HEK293 (cell line): ENCODE measurements around the gene TMEM145.
A peak's percentile ranks its signal among the peaks of the same experiment; 100 is the strongest.

Experiments
- EGR2 ChIP-seq: fragments of 450-650 bp; formaldehyde crosslinking; IDR thresholded peaks from 2 replicates; pipeline ENCODE4 v1.5.1; 2016; ENCODE audit warnings: low read depth, missing biosample characterization, missing genetic modification characterization
- GLI2 ChIP-seq: fragments of 450-650 bp; formaldehyde crosslinking; IDR thresholded peaks from 2 replicates; pipeline ENCODE4; 2017; ENCODE audit warnings: missing biosample characterization, missing genetic modification characterization, low read depth, borderline replicate concordance
- GLIS2 ChIP-seq: fragments of 450-650 bp; formaldehyde crosslinking; IDR thresholded peaks from 2 replicates; pipeline ENCODE4 v1.5.1; 2016; ENCODE audit warnings: missing biosample characterization, missing genetic modification characterization
- HOXA7 ChIP-seq: sonication (generic); formaldehyde crosslinking; IDR thresholded peaks from 2 replicates; pipeline ENCODE4 v1.8.1; 2022; ENCODE audit warnings: missing genetic modification reagents, borderline replicate concordance
- HOXC10 ChIP-seq: sonication (generic); formaldehyde crosslinking; IDR thresholded peaks from 2 replicates; pipeline ENCODE4 v1.8.1; 2023; ENCODE audit warnings: mild to moderate bottlenecking, missing genetic modification reagents
- KLF16 ChIP-seq: fragments of 450-650 bp; formaldehyde crosslinking; IDR thresholded peaks from 2 replicates; pipeline ENCODE4 v1.5.1; 2017; ENCODE audit warnings: missing biosample characterization, missing genetic modification characterization
- MZF1 ChIP-seq: fragments of 450-650 bp; formaldehyde crosslinking; IDR thresholded peaks from 2 replicates; pipeline ENCODE4 v1.5.1; 2017; ENCODE audit warnings: missing biosample characterization, missing genetic modification characterization, borderline replicate concordance
- PRDM10 ChIP-seq: fragments of 450-650 bp; formaldehyde crosslinking; IDR thresholded peaks from 2 replicates; pipeline ENCODE4 v1.5.1; 2016; ENCODE audit warnings: missing biosample characterization, missing genetic modification characterization
- RBAK ChIP-seq: fragments of 450-650 bp; formaldehyde crosslinking; IDR thresholded peaks from 2 replicates; pipeline ENCODE4 v1.5.1; 2016; ENCODE audit warnings: missing biosample characterization, missing genetic modification characterization
- SCRT2 ChIP-seq: fragments of 450-650 bp; formaldehyde crosslinking; IDR thresholded peaks from 2 replicates; pipeline ENCODE4 v1.5.1; 2016; ENCODE audit warnings: missing biosample characterization, missing genetic modification characterization
- TCF7L2 ChIP-seq: IDR thresholded peaks from 2 replicates; pipeline ENCODE4 v1.6.1; 2011; ENCODE audit warnings: low read depth, mild to moderate bottlenecking, inconsistent platforms, low read length, moderate library complexity, borderline replicate concordance
- TRIM28 ChIP-seq: IDR thresholded peaks from 2 replicates; pipeline ENCODE4 v1.6.1; 2011; ENCODE audit warnings: low read length, control low read depth, borderline replicate concordance
- ZBTB20 ChIP-seq: fragments of 450-650 bp; formaldehyde crosslinking; IDR thresholded peaks from 2 replicates; pipeline ENCODE4 v1.5.1; 2016; ENCODE audit warnings: missing biosample characterization, missing genetic modification characterization
- ZFP37 ChIP-seq: fragments of 450-650 bp; formaldehyde crosslinking; IDR thresholded peaks from 2 replicates; pipeline ENCODE4 v1.5.1; 2016; ENCODE audit warnings: missing biosample characterization, missing genetic modification characterization
- ZNF138 ChIP-seq: fragments of 450-650 bp; formaldehyde crosslinking; IDR thresholded peaks from 2 replicates; pipeline ENCODE4 v1.5.1; 2016; ENCODE audit warnings: missing biosample characterization, missing genetic modification characterization, borderline replicate concordance
- ZNF169 ChIP-seq: fragments of 450-650 bp; formaldehyde crosslinking; IDR thresholded peaks from 2 replicates; pipeline ENCODE4 v1.5.1; 2016; ENCODE audit warnings: missing biosample characterization, missing genetic modification characterization
- ZNF2 ChIP-seq: fragments of 450-650 bp; formaldehyde crosslinking; IDR thresholded peaks from 2 replicates; pipeline ENCODE4 v1.5.1; 2016; ENCODE audit warnings: missing biosample characterization, missing genetic modification characterization
- ZNF202 ChIP-seq: fragments of 450-650 bp; formaldehyde crosslinking; IDR thresholded peaks from 2 replicates; pipeline ENCODE4 v1.5.1; 2016; ENCODE audit warnings: missing biosample characterization, missing genetic modification characterization, borderline replicate concordance
- ZNF248 ChIP-seq: fragments of 450-650 bp; formaldehyde crosslinking; IDR thresholded peaks from 2 replicates; pipeline ENCODE4 v1.5.1; 2017; ENCODE audit warnings: missing biosample characterization, missing genetic modification characterization
- ZNF335 ChIP-seq: fragments of 450-650 bp; formaldehyde crosslinking; conservative IDR thresholded peaks from 2 replicates; pipeline ENCODE4 v1.5.1; 2016; ENCODE audit warnings: missing biosample characterization, missing genetic modification characterization
- ZNF350 ChIP-seq: fragments of 450-650 bp; formaldehyde crosslinking; IDR thresholded peaks from 2 replicates; pipeline ENCODE4 v1.5.0; 2017; ENCODE audit warnings: missing biosample characterization, mild to moderate bottlenecking, missing genetic modification characterization
- ZNF37A ChIP-seq: fragments of 450-650 bp; IDR thresholded peaks from 2 replicates; pipeline ENCODE4 v1.5.1; 2018; ENCODE audit warnings: missing biosample characterization, missing genetic modification characterization
- ZNF416 ChIP-seq: fragments of 450-650 bp; formaldehyde crosslinking; IDR thresholded peaks from 2 replicates; pipeline ENCODE4 v1.5.1; 2016; ENCODE audit warnings: missing biosample characterization, missing genetic modification characterization
- ZNF510 ChIP-seq: fragments of 450-650 bp; formaldehyde crosslinking; IDR thresholded peaks from 2 replicates; pipeline ENCODE4 v1.5.1; 2018; ENCODE audit warnings: mild to moderate bottlenecking, missing genetic modification characterization, missing biosample characterization; ENCODE audit not compliant: insufficient replicate concordance
- ZNF610 ChIP-seq: fragments of 450-650 bp; formaldehyde crosslinking; IDR thresholded peaks from 2 replicates; pipeline ENCODE4 v1.5.1; 2016; ENCODE audit warnings: missing biosample characterization, missing genetic modification characterization, borderline replicate concordance
- ZNF629 ChIP-seq: fragments of 450-650 bp; formaldehyde crosslinking; IDR thresholded peaks from 2 replicates; pipeline ENCODE4 v1.5.1; 2017; ENCODE audit warnings: missing biosample characterization, missing genetic modification characterization
- ZNF701 ChIP-seq: fragments of 450-650 bp; formaldehyde crosslinking; IDR thresholded peaks from 2 replicates; pipeline ENCODE4 v1.5.1; 2016; ENCODE audit warnings: missing biosample characterization, missing genetic modification characterization
- ZNF776 ChIP-seq: fragments of 450-650 bp; formaldehyde crosslinking; IDR thresholded peaks from 2 replicates; pipeline ENCODE4 v1.5.0; 2017; ENCODE audit warnings: missing biosample characterization, missing genetic modification characterization, borderline replicate concordance
- ZNF785 ChIP-seq: fragments of 450-650 bp; formaldehyde crosslinking; IDR thresholded peaks from 2 replicates; pipeline ENCODE4 v1.5.1; 2016; ENCODE audit warnings: missing biosample characterization, missing genetic modification characterization
- TF ChIP-seq, protein P1 (sequence below): fragments of 450-650 bp; IDR thresholded peaks from 2 replicates; pipeline ENCODE4 v1.5.1; 2018; ENCODE audit warnings: missing biosample characterization, mild to moderate bottlenecking, missing genetic modification characterization
- TF ChIP-seq, protein P2 (sequence below): fragments of 450-650 bp; formaldehyde crosslinking; IDR thresholded peaks from 2 replicates; pipeline ENCODE4 v1.5.1; 2016; ENCODE audit warnings: missing biosample characterization, missing genetic modification characterization

Gene TMEM145

GRCh38 chr19:42284591-42285341 is 28.3 kb upstream of the TMEM145 start (continued):
- TF ChIP-seq ZNF510 (tag by site-specific recombination) (no peak), ZNF785 (tag by site-specific recombination) (peak; percentile 64; the same call in 1 of the 2 replicates), ZBTB20 (tag by site-specific recombination) (peak; percentile 95), ZFP37 (tag by site-specific recombination) (no peak), ZNF138 (tag by site-specific recombination) (0 out of 2 replicates have a peak, but pooled peaks have one; percentile 46), TCF7L2 (no peak), ZNF629 (tag by site-specific recombination) (no peak; the same call in 1 of the 2 replicates), GLI2 (no peak), ZNF416 (no peak), ZNF776 (tag by site-specific recombination) (no peak), MZF1 (tag by site-specific recombination) (no peak), ZNF335 (tag by site-specific recombination) (peak; percentile 76), ZNF169 (tag by site-specific recombination) (no peak), GLIS2 (tag by site-specific recombination) (peak; percentile 88), ZNF701 (no peak), HOXC10 (CRISPR knock-in tag) (no peak), KLF16 (tag by site-specific recombination) (0 out of 2 replicates have a peak, but pooled peaks have one; percentile 32), PRDM10 (tag by site-specific recombination) (no peak; the same call in none of the 2 replicates), HOXA7 (CRISPR knock-in tag) (no peak), SCRT2 (tag by site-specific recombination) (no peak), ZNF248 (tag by site-specific recombination) (no peak), TRIM28 (no peak), ZNF37A (tag by site-specific recombination) (no peak), ZNF2 (tag by site-specific recombination) (peak; percentile 84; the same call in 1 of the 2 replicates), RBAK (tag by site-specific recombination) (no peak), ZNF350 (tag by site-specific recombination) (no peak), ZNF610 (tag by site-specific recombination) (no peak), ZNF202 (tag by site-specific recombination) (no peak), EGR2 (0 out of 2 replicates have a peak, but pooled peaks have one; percentile 22)
- TF ChIP-seq, protein P1, sequence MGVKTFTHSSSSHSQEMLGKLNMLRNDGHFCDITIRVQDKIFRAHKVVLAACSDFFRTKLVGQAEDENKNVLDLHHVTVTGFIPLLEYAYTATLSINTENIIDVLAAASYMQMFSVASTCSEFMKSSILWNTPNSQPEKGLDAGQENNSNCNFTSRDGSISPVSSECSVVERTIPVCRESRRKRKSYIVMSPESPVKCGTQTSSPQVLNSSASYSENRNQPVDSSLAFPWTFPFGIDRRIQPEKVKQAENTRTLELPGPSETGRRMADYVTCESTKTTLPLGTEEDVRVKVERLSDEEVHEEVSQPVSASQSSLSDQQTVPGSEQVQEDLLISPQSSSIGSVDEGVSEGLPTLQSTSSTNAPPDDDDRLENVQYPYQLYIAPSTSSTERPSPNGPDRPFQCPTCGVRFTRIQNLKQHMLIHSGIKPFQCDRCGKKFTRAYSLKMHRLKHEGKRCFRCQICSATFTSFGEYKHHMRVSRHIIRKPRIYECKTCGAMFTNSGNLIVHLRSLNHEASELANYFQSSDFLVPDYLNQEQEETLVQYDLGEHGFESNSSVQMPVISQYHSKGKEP (tag by site-specific recombination) = no peak
- TF ChIP-seq, protein P2, sequence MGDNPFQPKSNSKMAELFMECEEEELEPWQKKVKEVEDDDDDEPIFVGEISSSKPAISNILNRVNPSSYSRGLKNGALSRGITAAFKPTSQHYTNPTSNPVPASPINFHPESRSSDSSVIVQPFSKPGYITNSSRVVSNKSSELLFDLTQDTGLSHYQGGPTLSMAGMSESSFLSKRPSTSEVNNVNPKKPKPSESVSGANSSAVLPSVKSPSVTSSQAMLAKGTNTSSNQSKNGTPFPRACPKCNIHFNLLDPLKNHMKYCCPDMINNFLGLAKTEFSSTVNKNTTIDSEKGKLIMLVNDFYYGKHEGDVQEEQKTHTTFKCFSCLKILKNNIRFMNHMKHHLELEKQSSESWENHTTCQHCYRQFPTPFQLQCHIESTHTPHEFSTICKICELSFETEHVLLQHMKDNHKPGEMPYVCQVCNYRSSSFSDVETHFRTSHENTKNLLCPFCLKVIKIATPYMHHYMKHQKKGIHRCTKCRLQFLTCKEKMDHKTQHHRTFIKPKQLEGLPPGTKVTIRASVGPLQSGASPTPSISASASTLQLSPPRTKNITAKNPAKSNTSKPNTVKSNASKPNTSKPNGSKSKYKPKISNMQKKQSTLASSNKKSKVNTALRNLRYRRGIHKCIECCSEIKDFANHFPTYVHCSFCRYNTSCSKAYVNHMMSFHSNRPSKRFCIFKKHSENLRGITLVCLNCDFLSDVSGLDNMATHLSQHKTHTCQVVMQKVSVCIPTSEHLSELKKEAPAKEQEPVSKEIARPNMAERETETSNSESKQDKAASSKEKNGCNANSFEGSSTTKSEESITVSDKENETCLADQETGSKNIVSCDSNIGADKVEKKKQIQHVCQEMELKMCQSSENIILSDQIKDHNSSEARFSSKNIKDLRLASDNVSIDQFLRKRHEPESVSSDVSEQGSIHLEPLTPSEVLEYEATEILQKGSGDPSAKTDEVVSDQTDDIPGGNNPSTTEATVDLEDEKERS = no peak
